Mesenchymal stem cell (in vitro differentiated cells and primary cell): ENCODE measurements around the gene TSC22D2.

Source experiments
- DNase-seq: peaks from one replicate; pipeline ENCODE4 v3.0.0-alpha.2; 2013
- H2AFZ ChIP-seq: one replicate; pipeline ENCODE4 v1.6.1; 2013; ENCODE audit warnings: low read depth, mild to moderate bottlenecking, control low read depth, inconsistent platforms, low read length, moderate library complexity
- H2AK5ac ChIP-seq: 2 replicates; pipeline ENCODE4 v1.6.1; 2013; ENCODE audit warnings: low read length, moderate library complexity, mild to moderate bottlenecking, inconsistent platforms; ENCODE audit not compliant: severe bottlenecking
- H2BK120ac ChIP-seq: one replicate; pipeline ENCODE4 v1.6.1; 2013; ENCODE audit warnings: low read depth, mild to moderate bottlenecking, inconsistent platforms, low read length, moderate library complexity
- H2BK12ac ChIP-seq, 2 experiments: one replicate each; pipeline ENCODE4 v1.6.1; 2013; ENCODE audit warnings: inconsistent platforms in 2 of 2, low read length in 2 of 2, mild to moderate bottlenecking in 2 of 2, moderate library complexity in 2 of 2, control low read depth in 1 of 2
- H2BK15ac ChIP-seq: one replicate; pipeline ENCODE4 v1.6.1; 2013; ENCODE audit warnings: mild to moderate bottlenecking, low read depth, inconsistent platforms; ENCODE audit not compliant: poor library complexity, severe bottlenecking
- H2BK5ac ChIP-seq: 2 replicates; pipeline ENCODE4 v1.6.1; 2013; ENCODE audit warnings: low read depth, mild to moderate bottlenecking, low read length, control low read depth, inconsistent platforms; ENCODE audit not compliant: poor library complexity, severe bottlenecking
- H3K14ac ChIP-seq, 2 experiments: one replicate each; pipeline ENCODE4 v1.6.1; 2013; ENCODE audit warnings: inconsistent platforms in 2 of 2, low read length in 2 of 2, control low read depth in 1 of 2, mild to moderate bottlenecking in 1 of 2, moderate library complexity in 1 of 2
- H3K18ac ChIP-seq, 2 experiments: one replicate each; pipeline ENCODE4 v1.6.1; 2013; ENCODE audit warnings: inconsistent platforms in 2 of 2, low read length in 2 of 2, control low read depth in 1 of 2, low read depth in 1 of 2, mild to moderate bottlenecking in 1 of 2
- H3K23ac ChIP-seq, 2 experiments: one replicate each; pipeline ENCODE4 v1.6.1; 2013; ENCODE audit warnings: inconsistent platforms in 2 of 2, low read length in 2 of 2, mild to moderate bottlenecking in 2 of 2, moderate library complexity in 2 of 2, control low read depth in 1 of 2
- H3K27ac ChIP-seq: 2 replicates; pipeline ENCODE4 v1.5.1; 2013; ENCODE audit warnings: mild to moderate bottlenecking, moderate library complexity, low read length, control low read depth, inconsistent platforms; ENCODE audit not compliant: poor library complexity, severe bottlenecking
- H3K27me3 ChIP-seq, 2 experiments: 2 replicates each; pipeline versions ENCODE4 v1.6.1 to v1.7.0; 2013; ENCODE audit warnings: low read length in 2 of 2, mild to moderate bottlenecking in 2 of 2, moderate library complexity in 2 of 2, control low read depth in 1 of 2, inconsistent platforms in 1 of 2; ENCODE audit not compliant: control insufficient read depth in 1 of 2, insufficient read depth in 1 of 2
- H3K36me3 ChIP-seq, 2 experiments: 2 replicates each; pipeline versions ENCODE4 v1.6.1 to v1.7.0; 2013; ENCODE audit warnings: low read length in 2 of 2, control low read depth in 1 of 2, inconsistent platforms in 1 of 2, low read depth in 1 of 2, mild to moderate bottlenecking in 1 of 2; ENCODE audit not compliant: insufficient read depth in 2 of 2, control insufficient read depth in 1 of 2
- H3K4ac ChIP-seq, 2 experiments: one replicate each; pipeline ENCODE4 v1.6.1; 2013; ENCODE audit warnings: inconsistent platforms in 2 of 2, low read length in 2 of 2, mild to moderate bottlenecking in 2 of 2, moderate library complexity in 2 of 2, control low read depth in 1 of 2, low read depth in 1 of 2
- H3K4me1 ChIP-seq: 2 replicates; pipeline ENCODE4 v1.6.1; 2013; ENCODE audit warnings: low read depth, low read length, control low read depth; ENCODE audit not compliant: control insufficient read depth, insufficient read depth
- H3K4me2 ChIP-seq: 2 replicates; pipeline ENCODE4 v1.6.1; 2013; ENCODE audit warnings: low read length, mild to moderate bottlenecking, inconsistent platforms; ENCODE audit not compliant: poor library complexity, severe bottlenecking
- H3K4me3 ChIP-seq, 2 experiments: 2 replicates each; pipeline versions ENCODE4 v1.5.1 to v1.7.0; 2013; ENCODE audit warnings: low read length in 2 of 2, mild to moderate bottlenecking in 2 of 2, control low read depth in 1 of 2, low read depth in 1 of 2; ENCODE audit not compliant: insufficient read depth in 1 of 2
- H3K79me1 ChIP-seq: replicated peaks from 2 replicates; pipeline ENCODE4 v1.6.1; 2013; ENCODE audit warnings: mild to moderate bottlenecking, control low read depth, low read length, inconsistent platforms; ENCODE audit not compliant: poor library complexity, severe bottlenecking
- H3K9ac ChIP-seq: 2 replicates; pipeline ENCODE4 v1.7.0; 2013; ENCODE audit warnings: mild to moderate bottlenecking, low read length, moderate library complexity
- H3K9me3 ChIP-seq: 2 replicates; pipeline ENCODE4 v1.7.0; 2013; ENCODE audit warnings: mild to moderate bottlenecking, low read length; ENCODE audit not compliant: control insufficient read depth
- H4K8ac ChIP-seq: one replicate; pipeline ENCODE4 v1.6.1; 2013; ENCODE audit warnings: inconsistent platforms, mild to moderate bottlenecking, low read length, moderate library complexity
- H4K91ac ChIP-seq: one replicate; pipeline ENCODE4 v1.6.1; 2013; ENCODE audit warnings: mild to moderate bottlenecking, low read length, inconsistent platforms
- WGBS: methylation state at CpG from one replicate; pipeline ENCODE4 v1.1.7; 2013; ENCODE audit warnings: mixed read lengths; 5-methylcytosine and 5-hydroxymethylcytosine counted together

Gene TSC22D2

GRCh38 chr3:150394606-150395005 lies 13.5 kb upstream of the TSC22D2 start:
- Histone ChIP-seq H3K9ac (no peak overlapping the region), H3K9me3 (no peaks in the 10 kb centered on the region), H4K91ac (no peak overlapping the region), H3K23ac (no peak overlapping the region), H3K79me1 (no peaks in the 10 kb centered on the region), H4K8ac (no peak overlapping the region), H3K27me3 (no peaks in the 10 kb centered on the region), H2AK5ac (no peak overlapping the region), H3K4me1 (peaks cover 2% of the 10 kb centered on the region), H3K4me3 (no peak overlapping the region), H2BK120ac (no peak overlapping the region), H2BK5ac (no peak overlapping the region), H3K4me2 (no peak overlapping the region), H3K18ac (no peak overlapping the region), H3K14ac (no peak overlapping the region), H3K27ac (no peak overlapping the region), H2BK12ac (no peak overlapping the region), H2BK15ac (no peak overlapping the region), H3K4ac (no peak overlapping the region), H2AFZ (no peak overlapping the region), H3K36me3 (no peaks in the 10 kb centered on the region)
- WGBS, result 84% methylated on average over 2 of the region's 2 CpGs
- no peak for DNase-seq

- Histone ChIP-seq H4K8ac (no peak overlapping the region), H3K79me1 (no peaks in the 10 kb centered on the region), H3K27me3 (no peaks in the 10 kb centered on the region), H3K27ac (no peak overlapping the region), H3K9ac (no peak overlapping the region), H3K14ac (no peak overlapping the region), H4K91ac (no peak overlapping the region), H2AFZ (no peak overlapping the region), H2BK15ac (no peak overlapping the region), H2BK120ac (no peak overlapping the region), H2BK12ac (no peak overlapping the region), H3K4me3 (no peak overlapping the region), H3K9me3 (no peaks in the 10 kb centered on the region), H3K4ac (no peak overlapping the region), H2BK5ac (no peak overlapping the region), H2AK5ac (no peak overlapping the region), H3K18ac (no peak overlapping the region), H3K23ac (no peak overlapping the region), H3K36me3 (no peaks in the 10 kb centered on the region), H3K4me1 (no peaks in the 10 kb centered on the region), H3K4me2 (no peak overlapping the region)
- DNase-seq, result no peak
- WGBS, result no CpG with 5 or more reads among the region's 1 CpG
Measured at GRCh38 chr3:150396491-150396890, 11.6 kb upstream of the TSC22D2 start.

- no peak for DNase-seq
- no peaks in the 10 kb centered on the region for H3K79me1 ChIP-seq
- no peaks in the 10 kb centered on the region for H3K36me3 ChIP-seq
- H3K4ac ChIP-seq, result no peak overlapping the region
- H4K8ac ChIP-seq, result no peak overlapping the region
- no peak overlapping the region for H3K18ac ChIP-seq
- H3K27me3 ChIP-seq, result no peaks in the 10 kb centered on the region
- no peak overlapping the region for H2BK5ac ChIP-seq
- no peak overlapping the region for H2AFZ ChIP-seq
- no peak overlapping the region for H2BK15ac ChIP-seq
- H3K9me3 ChIP-seq, result no peaks in the 10 kb centered on the region
- no peak overlapping the region for H3K4me3 ChIP-seq
- no peak overlapping the region for H3K27ac ChIP-seq
- H3K14ac ChIP-seq, result no peak overlapping the region
- no peak overlapping the region for H2BK12ac ChIP-seq
- no peaks in the 10 kb centered on the region for H3K4me1 ChIP-seq
- 80% methylated on average over 2 of the region's 3 CpGs for WGBS
- no peak overlapping the region for H2AK5ac ChIP-seq
- H3K9ac ChIP-seq, result no peak overlapping the region
- H2BK120ac ChIP-seq, result no peak overlapping the region
- no peak overlapping the region for H3K23ac ChIP-seq
- no peak overlapping the region for H3K4me2 ChIP-seq
- H4K91ac ChIP-seq, result no peak overlapping the region
Measured at GRCh38 chr3:150396956-150397550, 11.0 kb upstream of the TSC22D2 start.

- Histone ChIP-seq H3K36me3 (no peaks in the 10 kb centered on the region), H2BK15ac (no peak overlapping the region), H3K27me3 (no peaks in the 10 kb centered on the region), H3K27ac (no peak overlapping the region), H2BK120ac (no peak overlapping the region), H3K23ac (no peak overlapping the region), H4K91ac (no peak overlapping the region), H3K79me1 (no peaks in the 10 kb centered on the region), H3K18ac (no peak overlapping the region), H3K9ac (no peak overlapping the region), H4K8ac (no peak overlapping the region), H3K9me3 (no peaks in the 10 kb centered on the region), H3K4me2 (no peak overlapping the region), H3K14ac (no peak overlapping the region), H3K4me3 (no peak overlapping the region), H2BK5ac (no peak overlapping the region), H2BK12ac (no peak overlapping the region), H3K4me1 (no peaks in the 10 kb centered on the region), H2AFZ (no peak overlapping the region), H2AK5ac (no peak overlapping the region), H3K4ac (no peak overlapping the region)
- WGBS, result 98% methylated on average over 2 of the region's 2 CpGs
- DNase-seq, result no peak
Measured at GRCh38 chr3:150399060-150399459, 9.0 kb upstream of the TSC22D2 start.
